IMR-90 (cell line): ENCODE measurements around the gene RBM44.

Experiments
- FOS ChIP-seq: fragments of 150-350 bp; IDR thresholded peaks from 2 replicates; pipeline ENCODE4 v1.6.1; 2016; ENCODE audit warnings: low read depth, low read length
- POLR2A ChIP-seq: IDR thresholded peaks from 2 replicates; pipeline ENCODE4 v1.6.1; 2012; ENCODE audit warnings: mild to moderate bottlenecking, low read depth, low read length
- RAD21 ChIP-seq: IDR thresholded peaks from 2 replicates; pipeline ENCODE4 v1.6.1; 2012; ENCODE audit warnings: low read length, improper control_type of control experiment
- RFX5 ChIP-seq: IDR thresholded peaks from 2 replicates; pipeline ENCODE4 v1.8.0; 2012; ENCODE audit warnings: low read depth, mild to moderate bottlenecking, low read length, moderate library complexity
- SMC3 ChIP-seq: fragments of 150-350 bp; IDR thresholded peaks from 2 replicates; pipeline ENCODE4 v1.6.1; 2016; ENCODE audit warnings: low read depth, mild to moderate bottlenecking, antibody characterized with exemption, low read length, moderate library complexity
- USF2 ChIP-seq: fragments of 150-350 bp; IDR thresholded peaks from 2 replicates; pipeline ENCODE4 v1.6.1; 2017; ENCODE audit warnings: mild to moderate bottlenecking, antibody characterized with exemption, low read length, low read depth
- TF ChIP-seq, protein P1 (sequence below): conservative IDR thresholded peaks from 2 replicates; pipeline ENCODE4 v1.5.1; 2012; ENCODE audit warnings: mild to moderate bottlenecking, low read depth, low read length, improper control_type of control experiment

- TF ChIP-seq USF2, result no peak
- TF ChIP-seq, protein P1, sequence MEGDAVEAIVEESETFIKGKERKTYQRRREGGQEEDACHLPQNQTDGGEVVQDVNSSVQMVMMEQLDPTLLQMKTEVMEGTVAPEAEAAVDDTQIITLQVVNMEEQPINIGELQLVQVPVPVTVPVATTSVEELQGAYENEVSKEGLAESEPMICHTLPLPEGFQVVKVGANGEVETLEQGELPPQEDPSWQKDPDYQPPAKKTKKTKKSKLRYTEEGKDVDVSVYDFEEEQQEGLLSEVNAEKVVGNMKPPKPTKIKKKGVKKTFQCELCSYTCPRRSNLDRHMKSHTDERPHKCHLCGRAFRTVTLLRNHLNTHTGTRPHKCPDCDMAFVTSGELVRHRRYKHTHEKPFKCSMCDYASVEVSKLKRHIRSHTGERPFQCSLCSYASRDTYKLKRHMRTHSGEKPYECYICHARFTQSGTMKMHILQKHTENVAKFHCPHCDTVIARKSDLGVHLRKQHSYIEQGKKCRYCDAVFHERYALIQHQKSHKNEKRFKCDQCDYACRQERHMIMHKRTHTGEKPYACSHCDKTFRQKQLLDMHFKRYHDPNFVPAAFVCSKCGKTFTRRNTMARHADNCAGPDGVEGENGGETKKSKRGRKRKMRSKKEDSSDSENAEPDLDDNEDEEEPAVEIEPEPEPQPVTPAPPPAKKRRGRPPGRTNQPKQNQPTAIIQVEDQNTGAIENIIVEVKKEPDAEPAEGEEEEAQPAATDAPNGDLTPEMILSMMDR, result no peak
- TF ChIP-seq RAD21, result no peak
- TF ChIP-seq SMC3, result no peak
- TF ChIP-seq POLR2A, result no peak
- TF ChIP-seq FOS, result no peak
- TF ChIP-seq RFX5, result no peak
Measured at GRCh38 chr2:237806334-237806733, 7.8 kb downstream of the RBM44 start.
